C4-2B (cell line): ENCODE data around the gene BSG.

ENCODE experiments used
- ZFX ChIP-seq: fragments of 450-650 bp; IDR thresholded peaks from 2 replicates; pipeline ENCODE4 v1.6.1; 2017
- TF ChIP-seq, protein P1 (sequence below): fragments of 450-650 bp; conservative IDR thresholded peaks from 2 replicates; pipeline ENCODE4 v1.5.1; 2017; ENCODE audit warnings: mild to moderate bottlenecking

GRCh38 chr19:590750-591098 lies 18.3 kb downstream of the BSG start:
- TF ChIP-seq, protein P1, sequence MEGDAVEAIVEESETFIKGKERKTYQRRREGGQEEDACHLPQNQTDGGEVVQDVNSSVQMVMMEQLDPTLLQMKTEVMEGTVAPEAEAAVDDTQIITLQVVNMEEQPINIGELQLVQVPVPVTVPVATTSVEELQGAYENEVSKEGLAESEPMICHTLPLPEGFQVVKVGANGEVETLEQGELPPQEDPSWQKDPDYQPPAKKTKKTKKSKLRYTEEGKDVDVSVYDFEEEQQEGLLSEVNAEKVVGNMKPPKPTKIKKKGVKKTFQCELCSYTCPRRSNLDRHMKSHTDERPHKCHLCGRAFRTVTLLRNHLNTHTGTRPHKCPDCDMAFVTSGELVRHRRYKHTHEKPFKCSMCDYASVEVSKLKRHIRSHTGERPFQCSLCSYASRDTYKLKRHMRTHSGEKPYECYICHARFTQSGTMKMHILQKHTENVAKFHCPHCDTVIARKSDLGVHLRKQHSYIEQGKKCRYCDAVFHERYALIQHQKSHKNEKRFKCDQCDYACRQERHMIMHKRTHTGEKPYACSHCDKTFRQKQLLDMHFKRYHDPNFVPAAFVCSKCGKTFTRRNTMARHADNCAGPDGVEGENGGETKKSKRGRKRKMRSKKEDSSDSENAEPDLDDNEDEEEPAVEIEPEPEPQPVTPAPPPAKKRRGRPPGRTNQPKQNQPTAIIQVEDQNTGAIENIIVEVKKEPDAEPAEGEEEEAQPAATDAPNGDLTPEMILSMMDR = no peak
- no peak for TF ChIP-seq ZFX
